ENCODE results near the gene CISD3.

CISD3 gene

DNA sequence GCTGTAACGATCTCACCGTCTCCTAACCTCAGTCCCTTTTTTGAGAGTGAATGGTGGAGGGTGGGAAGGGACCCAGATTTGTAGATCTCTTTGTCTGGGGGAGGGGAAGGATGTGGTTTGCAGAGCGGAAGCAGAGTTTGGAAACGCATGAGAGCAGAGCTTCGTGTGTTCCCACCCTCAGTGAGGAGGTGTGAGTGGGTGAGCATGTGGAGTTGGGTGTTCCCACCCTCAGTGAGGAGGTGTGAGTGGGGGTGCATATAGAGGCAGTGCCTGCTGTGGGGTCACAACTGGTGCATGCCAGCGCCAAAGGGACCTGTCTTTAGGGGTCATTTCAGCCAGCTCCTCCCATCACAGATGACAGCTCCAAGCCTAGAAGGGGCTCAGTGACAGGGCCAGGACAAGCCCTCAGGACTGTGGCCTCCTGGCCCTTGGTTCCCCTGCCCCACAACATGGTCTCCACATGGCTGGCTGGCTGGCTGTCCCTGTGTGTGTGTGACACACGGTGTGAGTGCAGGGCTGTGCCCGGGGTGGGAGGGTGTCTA lies 1.8 kb upstream of the CISD3 start:
- no peak for DNase-seq (ENCODE audit: low spot score)

DNA sequence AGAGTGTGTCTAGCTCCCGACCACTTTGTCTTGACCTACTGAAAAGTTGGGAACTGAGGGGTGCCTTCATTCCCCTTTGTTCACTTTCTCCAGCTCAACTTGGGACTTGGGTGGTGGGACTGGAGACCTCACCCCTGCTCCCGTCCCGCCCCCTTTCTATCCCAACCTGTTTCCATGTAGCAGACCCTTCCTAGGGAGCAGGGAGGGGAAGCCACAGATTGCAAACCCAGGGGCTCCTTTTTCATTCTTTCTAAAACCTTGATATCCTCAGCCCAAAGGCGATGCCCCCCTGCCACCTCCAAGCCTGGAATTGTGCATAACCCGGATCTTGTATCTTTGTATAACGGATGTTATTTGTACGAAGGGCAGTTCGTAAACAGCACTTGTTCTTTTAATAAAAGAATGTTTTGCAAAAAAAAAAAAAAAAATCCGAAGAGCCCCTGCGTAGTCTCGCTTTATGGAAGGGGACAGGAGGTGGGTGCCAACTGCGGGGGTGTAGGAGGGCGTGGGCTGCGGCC lies 714 bp upstream of the CISD3 start:
- no peak for DNase-seq (ENCODE audit: low spot score)

DNA sequence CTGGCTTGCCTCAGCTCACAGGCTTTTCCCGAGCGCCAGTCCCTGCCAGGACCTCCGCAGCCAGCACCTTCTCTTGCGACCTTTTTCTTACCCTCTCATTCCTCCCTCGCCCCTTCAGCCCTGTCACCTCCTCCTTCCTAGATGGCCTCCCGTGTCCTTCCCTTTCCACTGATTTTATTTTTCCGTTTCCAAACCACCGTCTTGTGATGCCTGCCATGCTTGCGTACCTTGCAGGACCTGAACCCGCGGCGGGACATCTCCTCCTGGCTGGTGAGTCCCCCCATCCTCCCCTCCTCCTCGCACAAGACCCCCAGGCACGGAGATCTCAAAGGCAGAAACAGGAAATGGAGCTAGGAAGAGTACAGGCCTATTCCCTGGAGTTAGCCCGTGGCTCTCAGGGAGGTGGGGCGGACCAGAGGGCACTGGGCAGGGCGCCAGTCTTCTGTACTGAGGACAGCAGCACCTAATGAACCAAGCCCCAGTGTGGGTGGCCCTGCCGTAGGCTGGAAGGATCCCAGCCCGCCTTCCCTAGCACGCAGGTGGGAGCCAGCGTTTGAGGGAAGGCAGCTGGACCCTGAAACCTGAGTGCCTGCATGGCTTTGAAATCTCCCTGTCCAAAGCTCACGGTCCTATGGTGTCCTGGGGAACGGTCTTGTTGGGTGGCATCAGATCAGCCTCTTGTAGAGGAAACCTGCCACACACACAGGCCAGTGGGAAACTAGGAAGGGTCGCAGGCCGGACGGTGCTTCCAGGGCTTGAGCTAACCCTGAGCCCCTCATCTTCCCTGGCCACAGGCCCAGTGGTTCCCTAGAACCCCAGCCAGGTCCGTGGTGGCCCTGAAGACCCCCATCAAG lies 612 bp downstream of the CISD3 start:
- DNase-seq (ENCODE audit: low spot score), result no peak

- no peak for DNase-seq (ENCODE audit: low spot score)
Observed at GRCh38 chr17:38731526-38732294, 1.6 kb downstream of the CISD3 start.

GRCh38 chr17:38732376-38733281 lies 2.5 kb downstream of the CISD3 start:
- no peak for DNase-seq (ENCODE audit: low spot score)

- DNase-seq (ENCODE audit: low spot score), result no peak
Observed at GRCh38 chr17:38733282-38733981, 3.3 kb downstream of the CISD3 start.

GRCh38 chr17:38733982-38734973 lies 4.1 kb downstream of the CISD3 start:
- DNase-seq (ENCODE audit: low spot score), result no peak

- DNase-seq (ENCODE audit: low spot score), result peak; percentile 71
Observed at GRCh38 chr17:38735161-38735997, 5.2 kb downstream of the CISD3 start.

DNA sequence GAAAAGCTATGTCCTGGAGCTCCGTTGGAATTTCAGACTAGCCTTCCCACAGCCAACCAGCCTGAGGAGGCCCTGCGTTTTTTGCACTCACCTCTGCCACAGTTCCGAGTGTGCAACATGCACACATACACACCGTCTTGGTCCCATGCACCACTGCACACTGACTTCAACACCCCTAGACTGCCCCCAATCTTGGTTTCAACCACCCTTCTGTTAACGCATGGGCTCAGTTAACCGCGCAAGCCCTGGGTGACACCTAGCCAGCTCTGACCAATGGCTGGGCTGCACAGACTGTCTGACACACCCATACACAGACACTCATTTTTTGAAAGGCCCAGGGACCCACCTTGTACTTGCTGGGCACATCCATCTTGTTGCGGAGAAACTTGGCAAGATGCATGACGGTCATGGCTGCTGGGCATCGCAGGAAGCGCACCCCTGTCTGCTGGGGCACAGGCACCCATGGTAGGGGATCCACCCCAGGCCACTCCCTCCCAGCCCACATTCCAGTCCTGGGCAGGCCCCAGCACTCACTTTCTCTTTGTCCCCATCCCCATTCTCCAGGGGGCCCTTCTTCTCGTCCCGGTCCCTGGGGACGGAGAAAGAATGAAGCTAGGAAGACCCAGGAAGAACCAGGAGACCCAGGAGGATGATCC lies 8.0 kb downstream of the CISD3 start:
- no peak for DNase-seq (ENCODE audit: low spot score)

DNA sequence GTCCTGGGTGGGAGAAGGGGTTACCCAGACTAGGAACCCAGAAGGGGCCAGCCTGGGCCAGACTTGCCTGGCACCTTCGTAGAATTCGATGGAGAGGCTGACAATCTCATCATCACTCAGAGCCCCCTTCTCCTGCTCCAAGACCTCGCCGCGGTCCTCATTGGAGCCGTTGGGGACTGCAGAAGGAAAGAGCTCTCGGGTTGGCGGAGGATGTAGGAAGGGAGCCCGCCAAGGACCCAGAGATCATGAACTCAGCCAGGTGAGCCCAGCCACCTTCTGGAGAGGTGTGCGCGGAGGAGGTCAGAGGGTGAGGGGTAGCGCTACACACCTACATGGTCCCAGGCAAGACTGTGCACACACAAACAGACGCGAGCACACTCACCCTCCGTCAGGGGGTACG lies 8.5 kb downstream of the CISD3 start:
- DNase-seq (ENCODE audit: low spot score), result no peak

- DNase-seq (ENCODE audit: low spot score), result no peak
Observed at GRCh38 chr17:38739305-38739704, 9.2 kb downstream of the CISD3 start.

DNA sequence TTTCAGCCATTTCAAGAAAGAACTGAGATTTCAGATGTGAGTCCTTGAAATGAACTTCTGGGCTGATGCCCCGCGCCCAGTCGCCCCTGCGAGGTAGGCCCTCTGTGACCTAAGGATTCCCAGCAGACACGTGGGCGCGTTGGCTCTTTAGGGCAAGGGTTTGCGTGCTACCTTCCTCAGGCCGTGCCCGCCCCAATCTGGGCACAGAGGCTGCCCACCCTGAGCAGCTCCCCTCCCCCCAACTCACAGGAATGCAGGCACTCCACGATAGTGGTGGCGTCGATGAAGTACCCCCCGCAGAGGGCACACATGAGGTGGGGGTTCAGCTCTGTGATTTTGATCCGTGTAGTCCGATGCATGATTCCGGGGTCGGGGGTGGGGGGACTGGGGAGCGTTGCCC lies 9.9 kb downstream of the CISD3 start:
- no peak for DNase-seq (ENCODE audit: low spot score)

- no peak for DNase-seq (ENCODE audit: low spot score)
Observed at GRCh38 chr17:38740806-38741205, 10.7 kb downstream of the CISD3 start.

GRCh38 chr17:38741461-38741860 lies 11.3 kb downstream of the CISD3 start:
- DNase-seq (ENCODE audit: low spot score), result no peak

DNA sequence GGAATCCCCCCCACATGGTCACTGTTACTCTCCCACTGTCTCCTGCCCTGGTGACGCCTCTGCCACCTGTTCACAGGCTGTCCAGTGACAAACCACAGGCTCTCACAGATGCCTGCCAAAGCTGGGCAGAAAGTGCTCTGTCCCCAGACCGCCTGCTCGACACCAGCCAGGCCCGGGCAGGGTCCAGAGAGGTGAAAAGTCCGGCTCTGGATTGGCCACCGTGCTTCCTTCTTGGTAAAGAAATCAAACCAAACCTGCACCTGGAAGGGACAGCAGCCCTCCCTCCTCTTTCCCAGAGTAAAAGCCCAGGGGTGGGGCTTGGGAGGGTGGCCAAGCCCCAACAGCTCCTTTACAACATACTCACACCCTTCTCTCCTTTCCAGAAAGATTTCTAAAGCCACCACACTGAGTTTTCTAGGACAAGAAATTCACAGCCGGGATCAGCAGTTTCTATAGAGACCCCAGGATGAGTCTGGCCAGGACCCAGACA lies 11.8 kb downstream of the CISD3 start:
- DNase-seq (ENCODE audit: low spot score), result no peak

DNA sequence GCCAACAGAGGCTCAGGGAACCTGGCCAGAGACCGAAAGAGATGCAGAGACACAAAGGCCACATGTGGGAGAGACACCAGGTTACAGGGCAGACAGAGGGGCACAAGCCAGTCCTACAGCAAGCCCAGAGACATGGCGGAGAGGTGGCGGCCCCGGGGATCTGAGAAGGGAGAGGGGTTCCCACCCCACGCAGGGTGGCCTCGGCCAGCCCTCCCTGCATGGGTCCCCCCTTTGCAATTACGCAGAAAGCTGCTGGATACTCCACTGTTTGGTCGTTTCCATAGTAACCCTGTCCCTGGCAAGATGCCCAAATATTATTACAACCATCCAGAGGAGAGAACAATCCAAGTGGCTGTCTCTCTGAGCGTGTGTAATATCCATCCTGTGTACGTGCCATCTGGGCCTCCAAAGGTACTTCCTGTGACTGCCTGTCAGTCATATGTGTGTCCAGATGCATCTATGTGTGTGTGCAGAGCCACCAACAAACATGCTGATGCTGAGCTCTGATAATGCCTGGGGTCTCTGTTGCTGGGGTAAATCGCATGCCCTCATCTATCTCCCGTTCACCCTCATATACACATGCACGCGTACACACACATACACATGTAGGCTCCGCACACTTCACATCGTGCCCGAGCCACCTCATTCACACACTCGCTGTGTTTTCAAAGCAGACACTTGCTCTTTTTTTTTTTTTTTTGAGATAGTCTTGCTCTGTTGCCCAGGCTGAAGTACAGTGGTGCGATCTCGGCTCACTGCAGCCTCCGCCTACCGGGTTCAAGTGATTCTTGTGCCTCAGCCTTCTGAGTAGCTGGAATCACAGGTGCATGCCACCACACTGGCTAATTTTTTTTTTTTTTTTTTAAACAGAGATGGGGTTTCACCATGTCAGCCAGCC lies 12.5 kb downstream of the CISD3 start:
- DNase-seq (ENCODE audit: low spot score), result no peak

GRCh38 chr17:38743556-38744171 lies 13.5 kb downstream of the CISD3 start:
- DNase-seq (ENCODE audit: low spot score), result no peak
